Caco-2 (cell line): ENCODE results near the gene FRY. TPM values are rescaled to one million over a fixed set of nuclear protein-coding genes. Genes with fewer than 3 reads are reported as not detected.

Source experiments
- BruUV-seq: library from RNA; stranded (reverse); fragments of 400-500 nt; replicated peaks from 2 replicates; lab custom pipeline; 2021; lab: Mats Ljungman, UMichigan
- CTCF ChIA-PET: fragments of 300-600 bp; sonication (Branson Sonifier 250); formaldehyde crosslinking; loops from one replicate; lab custom pipeline; 2022; ENCODE audit warnings: antibody characterized with exemption; lab: Charles Lee
- POLR2A ChIA-PET: fragments of 300-600 bp; sonication (Branson Sonifier 250); formaldehyde crosslinking; loops from one replicate; lab custom pipeline; 2022; ENCODE audit warnings: antibody characterized with exemption; lab: Charles Lee
- DNase-seq, 2 experiments: peaks; one replicate each; pipeline versions ENCODE4 v3.0.0 to v3.0.0-alpha.2; 2020 to 2022
- H3K27me3 ChIP-seq: replicated peaks from 2 replicates; pipeline ENCODE4 v1.6.0; 2011; ENCODE audit warnings: low read length; ENCODE audit not compliant: control insufficient read depth, insufficient read depth
- H3K36me3 ChIP-seq: 2 replicates; pipeline ENCODE4 v1.5.1; 2011; ENCODE audit warnings: low read length; ENCODE audit not compliant: control insufficient read depth, insufficient read depth
- H3K4me1 ChIP-seq: fragments of 250-450 bp; sonication (Bioruptor Pico); 2 replicates; pipeline ENCODE4 v1.5.1; 2020; ENCODE audit warnings: mild to moderate bottlenecking
- H3K4me3 ChIP-seq: 2 replicates; pipeline ENCODE4 v1.5.1; 2011; ENCODE audit warnings: low read depth, mild to moderate bottlenecking, control low read depth, low read length
- H3K9me3 ChIP-seq: fragments of 250-450 bp; sonication (Bioruptor Pico); 2 replicates; pipeline ENCODE4 v1.5.1; 2020; ENCODE audit warnings: mild to moderate bottlenecking, moderate library complexity
- H3K27ac Mint-ChIP-seq: one replicate; pipeline ENCODE4 v1.8.0; 2022; ENCODE audit warnings: mixed read lengths; ENCODE audit not compliant: unreplicated experiment
- H3K27me3 Mint-ChIP-seq: one replicate; pipeline ENCODE4 v1.8.0; 2022; ENCODE audit warnings: mixed read lengths; ENCODE audit not compliant: insufficient read depth, unreplicated experiment
- H3K36me3 Mint-ChIP-seq: one replicate; pipeline ENCODE4 v1.8.0; 2022; ENCODE audit warnings: mild to moderate bottlenecking, mixed read lengths; ENCODE audit not compliant: insufficient read depth, unreplicated experiment
- H3K4me1 Mint-ChIP-seq: one replicate; pipeline ENCODE4 v1.8.0; 2022; ENCODE audit warnings: low read depth, mixed read lengths; ENCODE audit not compliant: unreplicated experiment
- H3K4me3 Mint-ChIP-seq: one replicate; pipeline ENCODE4 v1.8.0; 2022; ENCODE audit warnings: mild to moderate bottlenecking, moderate library complexity, mixed read lengths; ENCODE audit not compliant: unreplicated experiment
- H3K9me3 Mint-ChIP-seq: one replicate; pipeline ENCODE4 v1.8.0; 2022; ENCODE audit warnings: mixed read lengths; ENCODE audit not compliant: unreplicated experiment
- intact Hi-C: fragments of 100-400 bp; cut with micrococcal nuclease; formaldehyde crosslinking; loops from one replicate; pipeline ENCODE4 v1.10.0; 2022; ENCODE audit not compliant: unreplicated experiment
- total RNA-seq: library from RNA; stranded (reverse); gene quantifications from 2 replicates; pipeline ENCODE4 v1.2.3, GENCODE V29; 2022
- TF ChIP-seq, protein P1 (sequence below), 2 experiments: fragments of 200-600 bp in 1 of 2; IDR thresholded peaks; 1 replicate in 1 of 2; 2 replicates in 1 of 2; pipeline versions ENCODE4 v1.5.1 to v1.8.0; 2011 to 2022; ENCODE audit warnings: antibody characterized with exemption in 1 of 2, control low read depth in 1 of 2, inconsistent platforms in 1 of 2, low read depth in 1 of 2, low read length in 1 of 2, mild to moderate bottlenecking in 1 of 2, moderate library complexity in 1 of 2; ENCODE audit not compliant: insufficient read depth in 1 of 2, severe bottlenecking in 1 of 2, unreplicated experiment in 1 of 2

The FRY gene
- total RNA-seq, 1 experiment from 2014 or later, result 118 TPM

DNA sequence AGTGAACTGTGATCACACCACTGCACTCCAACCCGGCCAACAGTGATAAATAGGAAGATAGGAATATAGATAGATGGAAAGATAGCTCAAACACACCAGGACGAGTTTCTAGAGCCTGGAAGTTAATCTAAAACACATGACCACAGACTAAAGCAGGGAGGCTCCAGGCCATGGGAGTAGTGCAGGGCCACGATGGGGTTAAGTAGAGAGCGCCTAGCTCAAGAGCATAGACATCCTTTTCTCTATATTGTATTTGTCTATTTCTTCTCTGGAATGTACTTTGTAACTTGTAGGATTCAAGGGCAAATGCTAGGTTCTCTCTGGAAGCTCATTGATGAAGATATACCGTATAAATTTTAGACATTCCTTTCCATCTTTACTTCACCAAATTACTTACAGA, 214.0 kb downstream of the FRY start:
- CTCF ChIA-PET, result interaction anchor here (0.7 to 3.2 kb wide), 6 partner anchors 10 to 69 kb away, joined by 3 to 18 read pairs (median 5); partner anchors contain the start of genes BRCA2 and ZAR1L
- Histone ChIP-seq H3K27me3 (no peaks in the 10 kb centered on the region), H3K4me1 (peaks cover 30% of the 10 kb centered on the region), H3K4me3 (no peak overlapping the region), H3K9me3 (no peaks in the 10 kb centered on the region), H3K36me3 (no peaks in the 10 kb centered on the region)
- Mint-ChIP-seq H3K9me3 (no peaks in the 10 kb centered on the region), H3K4me3 (no peak overlapping the region), H3K27ac (no peak overlapping the region), H3K27me3 (no peaks in the 10 kb centered on the region), H3K36me3 (peaks cover 66% of the 10 kb centered on the region), H3K4me1 (peaks cover 25% of the 10 kb centered on the region)
- no peak for DNase-seq
- POLR2A ChIA-PET, result interaction anchor here (0.7 kb wide), 1 partner anchor 70 kb away, joined by 3 read pairs; the partner anchor contains the start of genes BRCA2 and ZAR1L
- intact Hi-C loops, result no loop called here
- TF ChIP-seq, protein P1, sequence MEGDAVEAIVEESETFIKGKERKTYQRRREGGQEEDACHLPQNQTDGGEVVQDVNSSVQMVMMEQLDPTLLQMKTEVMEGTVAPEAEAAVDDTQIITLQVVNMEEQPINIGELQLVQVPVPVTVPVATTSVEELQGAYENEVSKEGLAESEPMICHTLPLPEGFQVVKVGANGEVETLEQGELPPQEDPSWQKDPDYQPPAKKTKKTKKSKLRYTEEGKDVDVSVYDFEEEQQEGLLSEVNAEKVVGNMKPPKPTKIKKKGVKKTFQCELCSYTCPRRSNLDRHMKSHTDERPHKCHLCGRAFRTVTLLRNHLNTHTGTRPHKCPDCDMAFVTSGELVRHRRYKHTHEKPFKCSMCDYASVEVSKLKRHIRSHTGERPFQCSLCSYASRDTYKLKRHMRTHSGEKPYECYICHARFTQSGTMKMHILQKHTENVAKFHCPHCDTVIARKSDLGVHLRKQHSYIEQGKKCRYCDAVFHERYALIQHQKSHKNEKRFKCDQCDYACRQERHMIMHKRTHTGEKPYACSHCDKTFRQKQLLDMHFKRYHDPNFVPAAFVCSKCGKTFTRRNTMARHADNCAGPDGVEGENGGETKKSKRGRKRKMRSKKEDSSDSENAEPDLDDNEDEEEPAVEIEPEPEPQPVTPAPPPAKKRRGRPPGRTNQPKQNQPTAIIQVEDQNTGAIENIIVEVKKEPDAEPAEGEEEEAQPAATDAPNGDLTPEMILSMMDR (IDR thresholded peaks at IDR 0.05; ENCODE audit: insufficient read depth in 1 of 2, low read depth in 1 of 2, low read length in 1 of 2, severe bottlenecking in 1 of 2, unreplicated experiment in 1 of 2), result no peak
- BruUV-seq, result no TSS peak

DNA sequence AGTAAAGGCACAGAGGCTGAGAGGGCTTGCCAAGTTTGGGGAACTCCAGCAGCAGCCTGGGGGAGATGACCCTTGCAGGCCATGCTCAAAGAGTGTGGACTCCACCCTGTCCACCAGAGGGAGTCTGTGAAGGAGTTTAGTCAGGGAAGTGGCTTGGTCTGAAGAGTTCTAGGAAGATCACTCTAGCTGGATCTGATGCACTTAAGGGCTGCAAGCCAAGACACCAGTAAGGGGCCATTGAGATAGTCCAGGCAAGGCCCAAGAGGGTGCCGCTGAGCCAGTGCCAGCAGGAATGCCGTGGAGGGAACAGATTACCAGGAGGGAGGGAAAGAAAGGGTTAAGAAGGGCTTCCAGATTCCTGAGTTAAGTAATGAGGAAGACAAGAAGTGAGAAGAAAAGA, 214.9 kb downstream of the FRY start:
- H3K9me3 ChIP-seq, result no peaks in the 10 kb centered on the region
- Mint-ChIP-seq H3K36me3 (peaks cover 66% of the 10 kb centered on the region), H3K4me3 (peak overlapping the region; percentile 25), H3K4me1 (peaks cover 25% of the 10 kb centered on the region), H3K27me3 (no peaks in the 10 kb centered on the region), H3K27ac (peak overlapping the region; percentile 58), H3K9me3 (no peaks in the 10 kb centered on the region)
- TF ChIP-seq, protein P1 (IDR thresholded peaks at IDR 0.05; ENCODE audit: insufficient read depth in 1 of 2, low read depth in 1 of 2, low read length in 1 of 2, severe bottlenecking in 1 of 2, unreplicated experiment in 1 of 2), result peak; percentile 76 to 88
- ChIA-PET CTCF (interaction anchor here (0.6 to 3.2 kb wide), 8 partner anchors 9 to 293 kb away, joined by 3 to 18 read pairs (median 4); partner anchors contain the start of genes BRCA2 and ZAR1L), POLR2A (interaction anchor here (1.4 kb wide), 1 partner anchor 9 kb away, joined by 7 read pairs; no protein-coding TSS in a partner anchor)
- BruUV-seq, result no TSS peak
- H3K27me3 ChIP-seq, result no peaks in the 10 kb centered on the region
- no peaks in the 10 kb centered on the region for H3K36me3 ChIP-seq
- H3K4me1 ChIP-seq, result peaks cover 30% of the 10 kb centered on the region
- peak; percentile 85 for DNase-seq
- H3K4me3 ChIP-seq, result no peak overlapping the region
- intact Hi-C loops, result loop anchor here (1.0 kb wide), 5 partner anchors 9 to 227 kb away; no protein-coding TSS in a partner anchor

- Histone ChIP-seq H3K9me3 (no peaks in the 10 kb centered on the region), H3K4me3 (no peak overlapping the region), H3K4me1 (peaks cover 23% of the 10 kb centered on the region), H3K27me3 (no peaks in the 10 kb centered on the region), H3K36me3 (no peaks in the 10 kb centered on the region)
- Mint-ChIP-seq H3K27ac (no peak overlapping the region), H3K4me3 (no peak overlapping the region), H3K27me3 (no peaks in the 10 kb centered on the region), H3K36me3 (peaks cover 70% of the 10 kb centered on the region), H3K9me3 (no peaks in the 10 kb centered on the region), H3K4me1 (peaks cover 25% of the 10 kb centered on the region)
- no peak for DNase-seq
- no TSS peak for BruUV-seq
- ChIA-PET CTCF (interaction anchor here (0.6 to 3.2 kb wide), 3 partner anchors 13 to 32 kb away, joined by 3 to 18 read pairs (median 5); no protein-coding TSS in a partner anchor), POLR2A (no interaction called here)
- TF ChIP-seq, protein P1 (IDR thresholded peaks at IDR 0.05; ENCODE audit: insufficient read depth in 1 of 2, low read depth in 1 of 2, low read length in 1 of 2, severe bottlenecking in 1 of 2, unreplicated experiment in 1 of 2), result no peak
- intact Hi-C loops, result no loop called here
Observed at GRCh38 chr13:32247887-32248286, 216.3 kb downstream of the FRY start.
